Mesendoderm (in vitro differentiated cells): ENCODE data around the gene PEX11G.

Experiments used
- DNase-seq: peaks from one replicate; pipeline ENCODE4 v3.0.0; 2013
- H2AK5ac ChIP-seq: 2 replicates; pipeline ENCODE4 v1.6.1; 2013; ENCODE audit warnings: low read length, inconsistent platforms
- H2BK120ac ChIP-seq: 2 replicates; pipeline ENCODE4 v1.6.1; 2013; ENCODE audit warnings: low read depth, mild to moderate bottlenecking, low read length, moderate library complexity, mixed read lengths
- H2BK15ac ChIP-seq: replicated peaks from 2 replicates; pipeline ENCODE4 v1.6.1; 2013; ENCODE audit warnings: low read depth, mild to moderate bottlenecking, moderate library complexity
- H2BK5ac ChIP-seq: 2 replicates; pipeline ENCODE4 v1.6.1; 2013; ENCODE audit warnings: low read length, inconsistent platforms
- H3K18ac ChIP-seq: 2 replicates; pipeline ENCODE4 v1.6.1; 2013; ENCODE audit warnings: mild to moderate bottlenecking, low read length, mixed read lengths
- H3K23ac ChIP-seq: one replicate; pipeline ENCODE4 v1.6.1; 2013; ENCODE audit warnings: low read length
- H3K27ac ChIP-seq: 2 replicates; pipeline ENCODE4 v1.5.1; 2013; ENCODE audit warnings: low read depth, mild to moderate bottlenecking, inconsistent platforms, low read length, moderate library complexity
- H3K27me3 ChIP-seq: 2 replicates; pipeline ENCODE4 v1.6.1; 2013; ENCODE audit warnings: low read length, control low read depth, mild to moderate bottlenecking, inconsistent platforms; ENCODE audit not compliant: insufficient read depth, poor library complexity
- H3K36me3 ChIP-seq: 2 replicates; pipeline ENCODE4 v1.6.1; 2013; ENCODE audit warnings: low read length, inconsistent platforms; ENCODE audit not compliant: control insufficient read depth, insufficient read depth
- H3K4ac ChIP-seq: one replicate; pipeline ENCODE4 v1.6.1; 2013; ENCODE audit warnings: low read depth, mild to moderate bottlenecking, low read length, moderate library complexity
- H3K4me1 ChIP-seq: 2 replicates; pipeline ENCODE4 v1.6.1; 2013; ENCODE audit warnings: low read depth, low read length, inconsistent platforms; ENCODE audit not compliant: control insufficient read depth
- H3K4me2 ChIP-seq: 2 replicates; pipeline ENCODE4 v1.6.1; 2013; ENCODE audit warnings: low read length
- H3K4me3 ChIP-seq: 2 replicates; pipeline ENCODE4 v1.5.1; 2013; ENCODE audit warnings: mild to moderate bottlenecking, low read length
- H3K56ac ChIP-seq: one replicate; pipeline ENCODE4 v1.6.1; 2013; ENCODE audit warnings: low read length
- H3K79me1 ChIP-seq: 2 replicates; pipeline ENCODE4 v1.6.1; 2013; ENCODE audit warnings: low read length, inconsistent platforms
- H3K79me2 ChIP-seq: 2 replicates; pipeline ENCODE4 v1.6.1; 2013; ENCODE audit warnings: mild to moderate bottlenecking, low read length; ENCODE audit not compliant: control insufficient read depth, insufficient read depth
- H3K9ac ChIP-seq: 2 replicates; pipeline ENCODE4 v1.6.1; 2013; ENCODE audit warnings: low read length, inconsistent platforms
- H4K5ac ChIP-seq: one replicate; pipeline ENCODE4 v1.6.1; 2013; ENCODE audit warnings: low read length
- H4K8ac ChIP-seq: one replicate; pipeline ENCODE4 v1.6.1; 2013; ENCODE audit warnings: low read depth, mild to moderate bottlenecking, control low read depth, low read length, moderate library complexity
- WGBS: extraction: QIAGEN DNeasy Blood & Tissue Kit; methylation state at CpG from one replicate; pipeline ENCODE4 v1.1.7; 2013; ENCODE audit warnings: low lambda C conversion rate, missing lambda C conversion rate; ENCODE audit not compliant: insufficient coverage; ENCODE audit errors: extremely low coverage; 5-methylcytosine and 5-hydroxymethylcytosine counted together

The PEX11G gene

GRCh38 chr19:7470540-7471305 is 18.1 kb downstream of the PEX11G start:
- no peak overlapping the region for H4K8ac ChIP-seq
- H2AK5ac ChIP-seq: no peak overlapping the region
- no peak overlapping the region for H4K5ac ChIP-seq
- no peaks in the 10 kb centered on the region for H3K4me1 ChIP-seq
- no peak overlapping the region for H3K4me2 ChIP-seq
- H3K27ac ChIP-seq: no peak overlapping the region
- H2BK120ac ChIP-seq: no peak overlapping the region
- H3K27me3 ChIP-seq: no peaks in the 10 kb centered on the region
- no peak overlapping the region for H3K56ac ChIP-seq
- no peak overlapping the region for H2BK15ac ChIP-seq
- H3K4ac ChIP-seq: no peak overlapping the region
- H3K23ac ChIP-seq: no peak overlapping the region
- H3K79me2 ChIP-seq: no peaks in the 10 kb centered on the region
- no peak overlapping the region for H3K4me3 ChIP-seq
- H2BK5ac ChIP-seq: no peak overlapping the region
- H3K36me3 ChIP-seq: no peaks in the 10 kb centered on the region
- DNase-seq: no peak
- H3K18ac ChIP-seq: no peak overlapping the region
- no peak overlapping the region for H3K9ac ChIP-seq
- no peaks in the 10 kb centered on the region for H3K79me1 ChIP-seq
- WGBS: no CpG with 5 or more reads among the region's 31 CpGs

GRCh38 chr19:7469669-7470285 is 19.1 kb downstream of the PEX11G start:
- Histone ChIP-seq H3K56ac (no peak overlapping the region), H3K36me3 (no peaks in the 10 kb centered on the region), H3K4me1 (no peaks in the 10 kb centered on the region), H3K4me2 (no peak overlapping the region), H3K18ac (no peak overlapping the region), H3K27ac (no peak overlapping the region), H3K79me2 (no peaks in the 10 kb centered on the region), H3K79me1 (no peaks in the 10 kb centered on the region), H3K4ac (no peak overlapping the region), H4K5ac (no peak overlapping the region), H3K27me3 (no peaks in the 10 kb centered on the region), H3K4me3 (no peak overlapping the region), H2AK5ac (no peak overlapping the region), H3K23ac (no peak overlapping the region), H3K9ac (no peak overlapping the region), H2BK5ac (no peak overlapping the region), H2BK120ac (no peak overlapping the region), H2BK15ac (no peak overlapping the region), H4K8ac (no peak overlapping the region)
- no peak for DNase-seq
- no CpG with 5 or more reads among the region's 31 CpGs for WGBS

- Histone ChIP-seq H2BK120ac (no peak overlapping the region), H3K27ac (no peak overlapping the region), H3K27me3 (no peaks in the 10 kb centered on the region), H4K8ac (no peak overlapping the region), H3K56ac (no peak overlapping the region), H3K9ac (no peak overlapping the region), H3K23ac (no peak overlapping the region), H3K4me1 (no peaks in the 10 kb centered on the region), H3K79me2 (no peaks in the 10 kb centered on the region), H2BK15ac (no peak overlapping the region), H3K18ac (no peak overlapping the region), H3K4me2 (no peak overlapping the region), H3K4me3 (no peak overlapping the region), H2BK5ac (no peak overlapping the region), H3K36me3 (no peaks in the 10 kb centered on the region), H3K79me1 (no peaks in the 10 kb centered on the region), H3K4ac (no peak overlapping the region), H4K5ac (no peak overlapping the region), H2AK5ac (no peak overlapping the region)
- no peak for DNase-seq
- no CpG with 5 or more reads among the region's 24 CpGs for WGBS
These were observed 20.0 kb downstream of the PEX11G start for GRCh38 chr19:7468840-7469239.

GRCh38 chr19:7467009-7467989 is 21.5 kb downstream of the PEX11G start:
- no peak overlapping the region for H2AK5ac ChIP-seq
- no peak overlapping the region for H2BK15ac ChIP-seq
- H3K18ac ChIP-seq: no peak overlapping the region
- no peak overlapping the region for H4K5ac ChIP-seq
- no peaks in the 10 kb centered on the region for H3K79me1 ChIP-seq
- H2BK120ac ChIP-seq: no peak overlapping the region
- no peak overlapping the region for H3K56ac ChIP-seq
- no peak overlapping the region for H3K27ac ChIP-seq
- no peaks in the 10 kb centered on the region for H3K27me3 ChIP-seq
- no peak overlapping the region for H3K4me2 ChIP-seq
- H3K23ac ChIP-seq: no peak overlapping the region
- H2BK5ac ChIP-seq: no peak overlapping the region
- H3K4ac ChIP-seq: no peak overlapping the region
- H3K79me2 ChIP-seq: no peaks in the 10 kb centered on the region
- no CpG with 5 or more reads among the region's 86 CpGs for WGBS
- no peaks in the 10 kb centered on the region for H3K36me3 ChIP-seq
- no peak overlapping the region for H3K9ac ChIP-seq
- no peak overlapping the region for H4K8ac ChIP-seq
- H3K4me1 ChIP-seq: no peaks in the 10 kb centered on the region
- no peak overlapping the region for H3K4me3 ChIP-seq
- no peak for DNase-seq

GRCh38 chr19:7463575-7463974 is 25.3 kb downstream of the PEX11G start:
- no peak overlapping the region for H3K4me3 ChIP-seq
- no peak overlapping the region for H2BK120ac ChIP-seq
- no peak overlapping the region for H3K18ac ChIP-seq
- no peak overlapping the region for H2BK5ac ChIP-seq
- no peak overlapping the region for H3K56ac ChIP-seq
- no peak overlapping the region for H3K4ac ChIP-seq
- no peak for DNase-seq
- no peaks in the 10 kb centered on the region for H3K79me2 ChIP-seq
- no peaks in the 10 kb centered on the region for H3K27me3 ChIP-seq
- H2AK5ac ChIP-seq: no peak overlapping the region
- no peak overlapping the region for H3K4me2 ChIP-seq
- H3K23ac ChIP-seq: no peak overlapping the region
- H3K4me1 ChIP-seq: no peaks in the 10 kb centered on the region
- no CpG with 5 or more reads among the region's 23 CpGs for WGBS
- H3K9ac ChIP-seq: no peak overlapping the region
- H3K27ac ChIP-seq: no peak overlapping the region
- peaks cover under 1% of the 10 kb centered on the region for H3K36me3 ChIP-seq
- no peak overlapping the region for H4K8ac ChIP-seq
- no peak overlapping the region for H2BK15ac ChIP-seq
- H4K5ac ChIP-seq: no peak overlapping the region
- H3K79me1 ChIP-seq: no peaks in the 10 kb centered on the region
